GM23338 (cell line): Measurements from ENCODE around the gene CRTC1. TPM values are rescaled to one million over a fixed set of nuclear protein-coding genes. Genes with fewer than 3 reads are reported as not detected.

ENCODE experiments used
- ATAC-seq: fragments of 200-7000 bp; cut with Tn5 transposase; 3 replicates; pipeline ENCODE4 v1.9.1; 2020
- DNase-seq: peaks from one replicate; pipeline ENCODE4 v3.0.0-alpha.2; 2015; ENCODE audit warnings: low spot score
- H2AFZ ChIP-seq: fragments of 200-600 bp; sonication (generic); 2 replicates; pipeline ENCODE4 v1.8.0; 2016; ENCODE audit warnings: antibody characterized with exemption, mild to moderate bottlenecking, moderate library complexity
- H3F3A ChIP-seq: fragments of 200-600 bp; sonication (generic); replicated peaks from 2 replicates; pipeline ENCODE4 v1.8.0; 2017; ENCODE audit warnings: antibody characterized with exemption, mixed run types, low read depth
- H3K27ac ChIP-seq: fragments of 200-600 bp; sonication (generic); 2 replicates; pipeline ENCODE4 v1.6.1; 2016; ENCODE audit warnings: low read depth
- H3K27me3 ChIP-seq: fragments of 200-600 bp; sonication (generic); 2 replicates; pipeline ENCODE4 v1.8.0; 2016; ENCODE audit warnings: mild to moderate bottlenecking, mixed run types, moderate library complexity; ENCODE audit not compliant: insufficient read depth
- H3K36me3 ChIP-seq: fragments of 200-600 bp; sonication (generic); 2 replicates; pipeline ENCODE4 v1.8.0; 2016; ENCODE audit warnings: mild to moderate bottlenecking; ENCODE audit not compliant: insufficient read depth
- H3K4me1 ChIP-seq: fragments of 200-600 bp; sonication (generic); 2 replicates; pipeline ENCODE4 v1.8.0; 2016; ENCODE audit warnings: mild to moderate bottlenecking, moderate library complexity; ENCODE audit not compliant: insufficient read depth
- H3K4me2 ChIP-seq: fragments of 200-600 bp; sonication (generic); 2 replicates; pipeline ENCODE4 v1.7.1; 2017; ENCODE audit warnings: mixed run types
- H3K4me3 ChIP-seq: fragments of 200-600 bp; sonication (generic); 2 replicates; pipeline ENCODE4 v1.6.1; 2016; ENCODE audit warnings: mixed run types
- H3K79me2 ChIP-seq: fragments of 200-600 bp; sonication (generic); replicated peaks from 2 replicates; pipeline ENCODE4 v1.8.0; 2017; ENCODE audit warnings: mild to moderate bottlenecking; ENCODE audit not compliant: insufficient read depth
- H3K9me2 ChIP-seq: fragments of 200-600 bp; sonication (generic); 2 replicates; pipeline ENCODE4 v1.8.0; 2017; ENCODE audit not compliant: insufficient read depth
- H4K20me1 ChIP-seq: fragments of 200-600 bp; sonication (generic); replicated peaks from 2 replicates; pipeline ENCODE4 v1.8.0; 2017; ENCODE audit warnings: mild to moderate bottlenecking; ENCODE audit not compliant: insufficient read depth
- H3K27ac Mint-ChIP-seq: 2 replicates; pipeline ENCODE4 v1.8.0; 2020; ENCODE audit warnings: inconsistent platforms, mild to moderate bottlenecking, moderate library complexity, mixed read lengths
- H3K27me3 Mint-ChIP-seq: 3 replicates; pipeline ENCODE4 v1.8.0; 2022; ENCODE audit warnings: low read depth, mild to moderate bottlenecking, moderate library complexity, mixed read lengths, inconsistent platforms; ENCODE audit not compliant: insufficient read depth, poor library complexity
- H3K36me3 Mint-ChIP-seq: 3 replicates; pipeline ENCODE4 v1.8.0; 2021; ENCODE audit warnings: low read depth, mild to moderate bottlenecking, inconsistent platforms, moderate library complexity, mixed read lengths
- H3K4me1 Mint-ChIP-seq: 3 replicates; pipeline ENCODE4 v1.8.0; 2020; ENCODE audit warnings: mild to moderate bottlenecking, inconsistent platforms, mixed read lengths
- H3K4me3 Mint-ChIP-seq: 3 replicates; pipeline ENCODE4 v1.8.0; 2021; ENCODE audit warnings: moderate library complexity, mild to moderate bottlenecking, inconsistent platforms, mixed read lengths
- H3K9me3 Mint-ChIP-seq: 3 replicates; pipeline ENCODE4 v1.8.0; 2020; ENCODE audit warnings: moderate library complexity, mild to moderate bottlenecking, inconsistent platforms, mixed read lengths
- CREB1 ChIP-seq: fragments of 250-450 bp; sonication (Bioruptor Pico); IDR thresholded peaks from 2 replicates; pipeline ENCODE4 v1.5.0; 2020; ENCODE audit warnings: low read depth, mild to moderate bottlenecking, moderate library complexity
- EZH2 ChIP-seq: fragments of 200-600 bp; sonication (generic); IDR thresholded peaks from one replicate; pipeline ENCODE4 v1.8.0; 2017; ENCODE audit warnings: antibody characterized with exemption, mild to moderate bottlenecking, low read depth; ENCODE audit not compliant: unreplicated experiment
- EZH2phosphoT487 ChIP-seq: fragments of 200-600 bp; sonication (generic); IDR thresholded peaks from one replicate; pipeline ENCODE4 v1.8.1; 2018; ENCODE audit warnings: antibody characterized with exemption; ENCODE audit not compliant: unreplicated experiment
- JUNB ChIP-seq: IDR thresholded peaks from one replicate; pipeline ENCODE4 v1.6.1; 2016; ENCODE audit warnings: antibody characterized with exemption; ENCODE audit not compliant: unreplicated experiment
- NANOG ChIP-seq: IDR thresholded peaks from 2 replicates; pipeline ENCODE4 v1.6.1; 2016; ENCODE audit warnings: antibody characterized with exemption, borderline replicate concordance
- POLR2AphosphoS5 ChIP-seq: IDR thresholded peaks from 2 replicates; pipeline ENCODE4 v1.6.1; 2016; ENCODE audit warnings: antibody characterized with exemption, low read depth
- STAT1 ChIP-seq: IDR thresholded peaks from one replicate; pipeline ENCODE4 v1.6.1; 2016; ENCODE audit warnings: antibody characterized with exemption; ENCODE audit not compliant: unreplicated experiment
- ZNF114 ChIP-seq: fragments of 250-450 bp; sonication (Bioruptor Pico); IDR thresholded peaks from 2 replicates; pipeline ENCODE4 v1.5.0; 2020; ENCODE audit warnings: mild to moderate bottlenecking, moderate library complexity
- ZNF331 ChIP-seq: fragments of 250-450 bp; sonication (Bioruptor Pico); IDR thresholded peaks from 2 replicates; pipeline ENCODE4 v1.5.0; 2020; ENCODE audit warnings: low read depth, mild to moderate bottlenecking, moderate library complexity
- polyA plus RNA-seq: library from polyadenylated mRNA; unstranded; fragments of >200 nt; fragmentation: Nextera tagmentation; extraction: Ambion mirVana; gene quantifications from 2 replicates; pipeline ENCODE4 v1.2.1, GENCODE V29; 2016
- total RNA-seq: library from RNA; depleted of rRNA; stranded (reverse); fragments of >200 nt; shearing (Covaris generic); gene quantifications from 2 replicates; pipeline ENCODE4 v1.2.3, GENCODE V29; 2014
- TF ChIP-seq, protein P1 (sequence below): IDR thresholded peaks from 2 replicates; pipeline ENCODE4 v1.6.1; 2016; ENCODE audit warnings: antibody characterized with exemption
- TF ChIP-seq, protein P2 (sequence below): IDR thresholded peaks from one replicate; pipeline ENCODE4 v1.6.1; 2018; ENCODE audit warnings: antibody characterized with exemption; ENCODE audit not compliant: unreplicated experiment
- TF ChIP-seq, protein P3 (sequence below), 2 experiments: fragments of 200-600 bp in 1 of 2; sonication (generic) in 1 of 2; conservative IDR thresholded peaks; 2 replicates each; pipeline versions ENCODE4 v1.5.1 to v1.6.1; 2016 to 2017; ENCODE audit warnings: antibody characterized with exemption in 2 of 2, low read depth in 2 of 2, mild to moderate bottlenecking in 2 of 2, moderate library complexity in 1 of 2
- TF ChIP-seq, protein P4 (sequence below): fragments of 250-450 bp; sonication (Bioruptor Pico); IDR thresholded peaks from 2 replicates; pipeline ENCODE4 v1.5.0; 2020; ENCODE audit warnings: mild to moderate bottlenecking, moderate library complexity

The CRTC1 gene
- total and polyA plus RNA-seq, 2 experiments from 2014 or later = 5.4 to 8.4 TPM

DNA sequence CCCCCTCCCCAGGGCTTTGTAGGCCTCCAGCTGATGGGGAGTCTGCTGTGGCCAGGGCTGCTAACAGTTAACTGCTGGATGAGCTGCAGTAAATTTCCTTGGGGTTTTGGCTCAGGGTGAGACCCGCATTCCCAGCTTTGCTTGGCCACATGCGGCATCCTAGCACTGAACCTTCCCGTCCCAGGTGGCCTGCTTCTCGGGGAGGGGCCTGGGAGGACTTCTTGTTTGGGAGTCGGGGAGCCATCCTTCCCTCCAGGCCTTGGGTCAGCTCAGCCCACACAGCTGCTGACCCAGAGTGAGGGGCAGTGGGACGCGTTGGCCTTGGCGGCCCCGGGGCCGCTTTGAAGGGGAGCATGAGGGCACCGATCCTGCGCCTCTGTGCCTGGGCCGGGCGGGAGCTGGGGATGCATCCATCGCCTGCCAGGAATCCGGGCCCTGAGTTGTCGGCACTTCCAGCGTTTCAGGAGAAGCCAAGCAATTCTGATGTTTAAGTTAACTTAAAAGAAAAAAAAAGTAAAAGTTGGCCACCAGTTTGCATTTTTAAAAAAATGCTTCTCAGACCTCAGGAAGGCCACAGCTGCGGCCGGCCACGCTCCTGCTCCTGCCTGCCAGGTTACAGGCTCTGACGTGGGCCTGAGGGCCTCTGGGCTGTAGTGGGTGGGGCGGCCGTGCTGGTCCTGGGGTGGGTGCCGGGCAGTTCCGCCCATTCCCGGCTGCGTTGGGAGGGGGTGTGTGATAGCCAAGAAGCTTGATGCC is 27.7 kb downstream of the CRTC1 start:
- DNase-seq = peak; percentile 41
- H3K4me2 ChIP-seq = no peak overlapping the region
- peaks cover 9% of the 10 kb centered on the region for H3K27me3 Mint-ChIP-seq
- H3K4me1 ChIP-seq = peaks cover 10% of the 10 kb centered on the region; the same call in 1 of the 2 replicates
- H3K36me3 ChIP-seq = no peaks in the 10 kb centered on the region
- no peaks in the 10 kb centered on the region for H3K9me2 ChIP-seq
- no peak overlapping the region for H2AFZ ChIP-seq
- H3K79me2 ChIP-seq = peaks cover 24% of the 10 kb centered on the region
- no peak for TF ChIP-seq STAT1
- TF ChIP-seq EZH2phosphoT487 = no peak
- no peak for TF ChIP-seq EZH2
- TF ChIP-seq CREB1 (CRISPR knock-in tag) = no peak
- no peak for TF ChIP-seq POLR2AphosphoS5
- no peak for TF ChIP-seq ZNF114 (CRISPR knock-in tag)
- TF ChIP-seq, protein P1, sequence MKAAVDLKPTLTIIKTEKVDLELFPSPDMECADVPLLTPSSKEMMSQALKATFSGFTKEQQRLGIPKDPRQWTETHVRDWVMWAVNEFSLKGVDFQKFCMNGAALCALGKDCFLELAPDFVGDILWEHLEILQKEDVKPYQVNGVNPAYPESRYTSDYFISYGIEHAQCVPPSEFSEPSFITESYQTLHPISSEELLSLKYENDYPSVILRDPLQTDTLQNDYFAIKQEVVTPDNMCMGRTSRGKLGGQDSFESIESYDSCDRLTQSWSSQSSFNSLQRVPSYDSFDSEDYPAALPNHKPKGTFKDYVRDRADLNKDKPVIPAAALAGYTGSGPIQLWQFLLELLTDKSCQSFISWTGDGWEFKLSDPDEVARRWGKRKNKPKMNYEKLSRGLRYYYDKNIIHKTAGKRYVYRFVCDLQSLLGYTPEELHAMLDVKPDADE = no peak
- TF ChIP-seq ZNF331 (CRISPR knock-in tag) = no peak
- TF ChIP-seq JUNB = no peak
- TF ChIP-seq NANOG = no peak
- TF ChIP-seq, protein P2, sequence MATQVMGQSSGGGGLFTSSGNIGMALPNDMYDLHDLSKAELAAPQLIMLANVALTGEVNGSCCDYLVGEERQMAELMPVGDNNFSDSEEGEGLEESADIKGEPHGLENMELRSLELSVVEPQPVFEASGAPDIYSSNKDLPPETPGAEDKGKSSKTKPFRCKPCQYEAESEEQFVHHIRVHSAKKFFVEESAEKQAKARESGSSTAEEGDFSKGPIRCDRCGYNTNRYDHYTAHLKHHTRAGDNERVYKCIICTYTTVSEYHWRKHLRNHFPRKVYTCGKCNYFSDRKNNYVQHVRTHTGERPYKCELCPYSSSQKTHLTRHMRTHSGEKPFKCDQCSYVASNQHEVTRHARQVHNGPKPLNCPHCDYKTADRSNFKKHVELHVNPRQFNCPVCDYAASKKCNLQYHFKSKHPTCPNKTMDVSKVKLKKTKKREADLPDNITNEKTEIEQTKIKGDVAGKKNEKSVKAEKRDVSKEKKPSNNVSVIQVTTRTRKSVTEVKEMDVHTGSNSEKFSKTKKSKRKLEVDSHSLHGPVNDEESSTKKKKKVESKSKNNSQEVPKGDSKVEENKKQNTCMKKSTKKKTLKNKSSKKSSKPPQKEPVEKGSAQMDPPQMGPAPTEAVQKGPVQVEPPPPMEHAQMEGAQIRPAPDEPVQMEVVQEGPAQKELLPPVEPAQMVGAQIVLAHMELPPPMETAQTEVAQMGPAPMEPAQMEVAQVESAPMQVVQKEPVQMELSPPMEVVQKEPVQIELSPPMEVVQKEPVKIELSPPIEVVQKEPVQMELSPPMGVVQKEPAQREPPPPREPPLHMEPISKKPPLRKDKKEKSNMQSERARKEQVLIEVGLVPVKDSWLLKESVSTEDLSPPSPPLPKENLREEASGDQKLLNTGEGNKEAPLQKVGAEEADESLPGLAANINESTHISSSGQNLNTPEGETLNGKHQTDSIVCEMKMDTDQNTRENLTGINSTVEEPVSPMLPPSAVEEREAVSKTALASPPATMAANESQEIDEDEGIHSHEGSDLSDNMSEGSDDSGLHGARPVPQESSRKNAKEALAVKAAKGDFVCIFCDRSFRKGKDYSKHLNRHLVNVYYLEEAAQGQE = no peak
- TF ChIP-seq, protein P3, sequence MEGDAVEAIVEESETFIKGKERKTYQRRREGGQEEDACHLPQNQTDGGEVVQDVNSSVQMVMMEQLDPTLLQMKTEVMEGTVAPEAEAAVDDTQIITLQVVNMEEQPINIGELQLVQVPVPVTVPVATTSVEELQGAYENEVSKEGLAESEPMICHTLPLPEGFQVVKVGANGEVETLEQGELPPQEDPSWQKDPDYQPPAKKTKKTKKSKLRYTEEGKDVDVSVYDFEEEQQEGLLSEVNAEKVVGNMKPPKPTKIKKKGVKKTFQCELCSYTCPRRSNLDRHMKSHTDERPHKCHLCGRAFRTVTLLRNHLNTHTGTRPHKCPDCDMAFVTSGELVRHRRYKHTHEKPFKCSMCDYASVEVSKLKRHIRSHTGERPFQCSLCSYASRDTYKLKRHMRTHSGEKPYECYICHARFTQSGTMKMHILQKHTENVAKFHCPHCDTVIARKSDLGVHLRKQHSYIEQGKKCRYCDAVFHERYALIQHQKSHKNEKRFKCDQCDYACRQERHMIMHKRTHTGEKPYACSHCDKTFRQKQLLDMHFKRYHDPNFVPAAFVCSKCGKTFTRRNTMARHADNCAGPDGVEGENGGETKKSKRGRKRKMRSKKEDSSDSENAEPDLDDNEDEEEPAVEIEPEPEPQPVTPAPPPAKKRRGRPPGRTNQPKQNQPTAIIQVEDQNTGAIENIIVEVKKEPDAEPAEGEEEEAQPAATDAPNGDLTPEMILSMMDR (conservative IDR thresholded peaks at IDR 0.05; ENCODE audit: low read depth in 2 of 2) = no peak
- TF ChIP-seq, protein P4, sequence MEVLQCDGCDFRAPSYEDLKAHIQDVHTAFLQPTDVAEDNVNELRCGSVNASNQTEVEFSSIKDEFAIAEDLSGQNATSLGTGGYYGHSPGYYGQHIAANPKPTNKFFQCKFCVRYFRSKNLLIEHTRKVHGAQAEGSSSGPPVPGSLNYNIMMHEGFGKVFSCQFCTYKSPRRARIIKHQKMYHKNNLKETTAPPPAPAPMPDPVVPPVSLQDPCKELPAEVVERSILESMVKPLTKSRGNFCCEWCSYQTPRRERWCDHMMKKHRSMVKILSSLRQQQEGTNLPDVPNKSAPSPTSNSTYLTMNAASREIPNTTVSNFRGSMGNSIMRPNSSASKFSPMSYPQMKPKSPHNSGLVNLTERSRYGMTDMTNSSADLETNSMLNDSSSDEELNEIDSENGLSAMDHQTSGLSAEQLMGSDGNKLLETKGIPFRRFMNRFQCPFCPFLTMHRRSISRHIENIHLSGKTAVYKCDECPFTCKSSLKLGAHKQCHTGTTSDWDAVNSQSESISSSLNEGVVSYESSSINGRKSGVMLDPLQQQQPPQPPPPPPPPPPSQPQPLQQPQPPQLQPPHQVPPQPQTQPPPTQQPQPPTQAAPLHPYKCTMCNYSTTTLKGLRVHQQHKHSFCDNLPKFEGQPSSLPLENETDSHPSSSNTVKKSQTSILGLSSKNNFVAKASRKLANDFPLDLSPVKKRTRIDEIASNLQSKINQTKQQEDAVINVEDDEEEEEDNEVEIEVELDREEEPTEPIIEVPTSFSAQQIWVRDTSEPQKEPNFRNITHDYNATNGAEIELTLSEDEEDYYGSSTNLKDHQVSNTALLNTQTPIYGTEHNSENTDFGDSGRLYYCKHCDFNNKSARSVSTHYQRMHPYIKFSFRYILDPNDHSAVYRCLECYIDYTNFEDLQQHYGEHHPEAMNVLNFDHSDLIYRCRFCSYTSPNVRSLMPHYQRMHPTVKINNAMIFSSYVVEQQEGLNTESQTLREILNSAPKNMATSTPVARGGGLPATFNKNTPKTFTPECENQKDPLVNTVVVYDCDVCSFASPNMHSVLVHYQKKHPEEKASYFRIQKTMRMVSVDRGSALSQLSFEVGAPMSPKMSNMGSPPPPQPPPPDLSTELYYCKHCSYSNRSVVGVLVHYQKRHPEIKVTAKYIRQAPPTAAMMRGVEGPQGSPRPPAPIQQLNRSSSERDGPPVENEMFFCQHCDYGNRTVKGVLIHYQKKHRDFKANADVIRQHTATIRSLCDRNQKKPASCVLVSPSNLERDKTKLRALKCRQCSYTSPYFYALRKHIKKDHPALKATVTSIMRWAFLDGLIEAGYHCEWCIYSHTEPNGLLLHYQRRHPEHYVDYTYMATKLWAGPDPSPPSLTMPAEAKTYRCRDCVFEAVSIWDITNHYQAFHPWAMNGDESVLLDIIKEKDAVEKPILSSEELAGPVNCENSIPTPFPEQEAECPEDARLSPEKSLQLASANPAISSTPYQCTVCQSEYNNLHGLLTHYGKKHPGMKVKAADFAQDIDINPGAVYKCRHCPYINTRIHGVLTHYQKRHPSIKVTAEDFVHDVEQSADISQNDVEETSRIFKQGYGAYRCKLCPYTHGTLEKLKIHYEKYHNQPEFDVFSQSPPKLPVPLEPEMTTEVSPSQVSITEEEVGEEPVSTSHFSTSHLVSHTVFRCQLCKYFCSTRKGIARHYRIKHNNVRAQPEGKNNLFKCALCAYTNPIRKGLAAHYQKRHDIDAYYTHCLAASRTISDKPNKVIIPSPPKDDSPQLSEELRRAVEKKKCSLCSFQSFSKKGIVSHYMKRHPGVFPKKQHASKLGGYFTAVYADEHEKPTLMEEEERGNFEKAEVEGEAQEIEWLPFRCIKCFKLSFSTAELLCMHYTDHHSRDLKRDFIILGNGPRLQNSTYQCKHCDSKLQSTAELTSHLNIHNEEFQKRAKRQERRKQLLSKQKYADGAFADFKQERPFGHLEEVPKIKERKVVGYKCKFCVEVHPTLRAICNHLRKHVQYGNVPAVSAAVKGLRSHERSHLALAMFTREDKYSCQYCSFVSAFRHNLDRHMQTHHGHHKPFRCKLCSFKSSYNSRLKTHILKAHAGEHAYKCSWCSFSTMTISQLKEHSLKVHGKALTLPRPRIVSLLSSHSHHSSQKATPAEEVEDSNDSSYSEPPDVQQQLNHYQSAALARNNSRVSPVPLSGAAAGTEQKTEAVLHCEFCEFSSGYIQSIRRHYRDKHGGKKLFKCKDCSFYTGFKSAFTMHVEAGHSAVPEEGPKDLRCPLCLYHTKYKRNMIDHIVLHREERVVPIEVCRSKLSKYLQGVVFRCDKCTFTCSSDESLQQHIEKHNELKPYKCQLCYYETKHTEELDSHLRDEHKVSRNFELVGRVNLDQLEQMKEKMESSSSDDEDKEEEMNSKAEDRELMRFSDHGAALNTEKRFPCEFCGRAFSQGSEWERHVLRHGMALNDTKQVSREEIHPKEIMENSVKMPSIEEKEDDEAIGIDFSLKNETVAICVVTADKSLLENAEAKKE (CRISPR knock-in tag) = no peak
- no peaks in the 10 kb centered on the region for H3K9me3 Mint-ChIP-seq
- H3K4me3 Mint-ChIP-seq = no peak overlapping the region
- no peak; the same call in 2 of the 3 replicates for ATAC-seq
- peaks cover 16% of the 10 kb centered on the region for H4K20me1 ChIP-seq
- H3K27ac Mint-ChIP-seq = no peak overlapping the region
- H3F3A ChIP-seq = no peaks in the 10 kb centered on the region
- H3K27ac ChIP-seq = no peak overlapping the region
- H3K4me1 Mint-ChIP-seq = peaks cover 15% of the 10 kb centered on the region
- no peaks in the 10 kb centered on the region for H3K36me3 Mint-ChIP-seq
- no peaks in the 10 kb centered on the region for H3K27me3 ChIP-seq
- no peak overlapping the region for H3K4me3 ChIP-seq
